Liver (tissue), 3 donors: ENCODE measurements around the gene CARD9.

Experiments
- ATF3 ChIP-seq: IDR thresholded peaks from 2 replicates; pipeline ENCODE4 v1.6.1; 2016; ENCODE audit warnings: antibody characterized with exemption
- CTCF ChIP-seq: fragments of 150-350 bp; IDR thresholded peaks from 2 replicates; pipeline ENCODE4 v1.5.1; 2017; ENCODE audit warnings: improper control_type of control experiment, low read depth, low read length; ENCODE audit not compliant: missing input control
- EGR1 ChIP-seq, 2 donors: IDR thresholded peaks; 2 replicates each; pipeline ENCODE4 v1.6.1; 2016 to 2018; ENCODE audit warnings: antibody characterized with exemption in 2 of 2, low read depth in 2 of 2
- FOXA1 ChIP-seq: IDR thresholded peaks from 2 replicates; pipeline ENCODE4 v1.6.1; 2016; ENCODE audit warnings: antibody characterized with exemption
- HNF4A ChIP-seq, 2 donors: conservative IDR thresholded peaks; 2 replicates each; pipeline ENCODE4 v1.6.1; 2016; ENCODE audit warnings: antibody characterized with exemption in 2 of 2, mild to moderate bottlenecking in 2 of 2
- HNF4G ChIP-seq: IDR thresholded peaks from 2 replicates; pipeline ENCODE4 v1.6.1; 2016; ENCODE audit warnings: antibody characterized with exemption
- JUND ChIP-seq, 2 donors: IDR thresholded peaks; 2 replicates each; pipeline ENCODE4 v1.6.1; 2016; ENCODE audit warnings: antibody characterized with exemption in 2 of 2
- MAX ChIP-seq: IDR thresholded peaks from 2 replicates; pipeline ENCODE4 v1.6.1; 2016; ENCODE audit warnings: antibody characterized with exemption
- NR2F2 ChIP-seq: IDR thresholded peaks from 2 replicates; pipeline ENCODE4 v1.6.1; 2016; ENCODE audit warnings: antibody characterized with exemption
- RAD21 ChIP-seq, 2 donors: IDR thresholded peaks; 2 replicates each; pipeline ENCODE4 v1.6.1; 2016; ENCODE audit warnings: antibody characterized with exemption in 2 of 2, mild to moderate bottlenecking in 2 of 2
- REST ChIP-seq: IDR thresholded peaks from 2 replicates; pipeline ENCODE4 v1.6.1; 2016; ENCODE audit warnings: antibody characterized with exemption, mild to moderate bottlenecking
- TAF1 ChIP-seq: conservative IDR thresholded peaks from 2 replicates; pipeline ENCODE4 v1.6.1; 2016; ENCODE audit warnings: antibody characterized with exemption, mild to moderate bottlenecking
- ZBTB33 ChIP-seq: IDR thresholded peaks from 2 replicates; pipeline ENCODE4 v1.6.1; 2016; ENCODE audit warnings: antibody characterized with exemption
- donor health status: healthy.
- donor health status: healthy.

- TF ChIP-seq FOXA1 (no peak), REST (no peak), MAX (no peak), TAF1 (no peak), EGR1 (IDR thresholded peaks at IDR 0.05; ENCODE audit: low read depth in 2 of 2) (no peak), RAD21 (IDR thresholded peaks at IDR 0.05) (no peak), CTCF (no peak), ATF3 (no peak), NR2F2 (no peak), HNF4G (no peak), ZBTB33 (no peak), JUND (IDR thresholded peaks at IDR 0.05) (no peak), HNF4A (conservative IDR thresholded peaks at IDR 0.05) (no peak)
Observed at GRCh38 chr9:136355616-136356557, 17.6 kb downstream of the CARD9 start.
